ENCODE data around the gene POTEE. TPM values are rescaled to one million over a fixed set of nuclear protein-coding genes. Genes with fewer than 3 reads are reported as not detected.

Gene POTEE
- total RNA-seq = not detected

GRCh38 chr2:131209030-131209772 lies at the start of gene POTEE:
POTEE (plus strand) TSS chr2:131209536; CDS start chr2:131218403, 8,867 bp downstream.

Other genes starting within 250 kb of the POTEE start
- 161 TPM for gene FAM168B, start 116.1 kb upstream of the POTEE start, total RNA-seq
- 103 TPM for gene PLEKHB2, start 104.2 kb upstream of the POTEE start, total RNA-seq
- 0.55 TPM for gene RAB6D, start 154.6 kb downstream of the POTEE start, total RNA-seq

All from camera-type eye (tissue), 1 donor.